HG03175 (cell line): ENCODE measurements around the gene EVX1.

Experiments
- ATAC-seq: cut with Tn5 transposase; IDR thresholded peaks from one replicate; pipeline ENCODE4 v1.9.1; 2021; ENCODE audit warnings: mild to moderate bottlenecking, moderate library complexity; ENCODE audit not compliant: unreplicated experiment

The EVX1 gene

DNA sequence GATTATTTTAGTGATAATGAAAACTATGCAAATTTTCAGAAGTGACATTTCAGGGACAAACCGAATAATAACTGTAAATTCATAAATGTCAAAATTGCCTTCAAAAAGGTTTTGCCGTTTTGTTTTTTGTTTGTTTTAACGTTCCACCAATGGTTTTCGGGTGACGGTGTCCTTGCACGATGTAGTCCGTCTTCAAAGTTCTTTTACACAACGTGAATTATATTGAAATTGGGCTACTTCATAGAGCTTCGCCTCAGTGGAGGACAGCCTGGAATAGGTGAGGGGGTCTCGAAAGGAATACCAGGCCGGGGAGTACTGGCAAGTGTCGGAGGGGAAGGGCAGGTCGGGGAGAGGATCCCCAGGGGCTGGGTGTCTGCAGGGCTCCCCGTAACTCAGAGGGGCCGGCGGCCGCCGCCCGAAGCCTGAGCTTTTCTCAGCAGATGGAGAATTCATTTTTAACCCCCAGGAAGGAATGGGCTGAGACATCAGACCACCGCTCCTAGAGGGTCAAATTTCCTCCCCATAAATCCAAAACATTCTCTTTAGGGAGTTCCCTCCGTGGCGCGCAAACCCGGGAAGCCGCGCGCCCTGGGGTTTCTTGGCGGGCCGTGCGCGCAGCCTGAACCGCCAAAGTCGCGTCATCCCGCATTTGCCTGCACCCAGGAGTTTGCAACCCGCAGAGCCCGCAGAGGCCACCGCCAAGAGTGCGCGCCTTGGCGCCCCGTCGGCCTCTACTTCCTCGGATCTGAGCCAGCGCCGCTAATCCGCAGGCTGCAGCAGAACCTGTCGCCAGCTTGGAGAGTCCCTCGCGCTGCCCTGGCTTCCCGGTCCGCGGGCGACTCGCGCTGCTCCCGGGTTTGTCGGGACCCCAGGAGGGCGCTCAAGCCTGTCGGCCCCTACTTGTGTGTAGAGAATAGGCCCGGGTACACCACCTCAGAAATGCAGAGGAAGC, 17.3 kb upstream of the EVX1 start:
- no peak for ATAC-seq

DNA sequence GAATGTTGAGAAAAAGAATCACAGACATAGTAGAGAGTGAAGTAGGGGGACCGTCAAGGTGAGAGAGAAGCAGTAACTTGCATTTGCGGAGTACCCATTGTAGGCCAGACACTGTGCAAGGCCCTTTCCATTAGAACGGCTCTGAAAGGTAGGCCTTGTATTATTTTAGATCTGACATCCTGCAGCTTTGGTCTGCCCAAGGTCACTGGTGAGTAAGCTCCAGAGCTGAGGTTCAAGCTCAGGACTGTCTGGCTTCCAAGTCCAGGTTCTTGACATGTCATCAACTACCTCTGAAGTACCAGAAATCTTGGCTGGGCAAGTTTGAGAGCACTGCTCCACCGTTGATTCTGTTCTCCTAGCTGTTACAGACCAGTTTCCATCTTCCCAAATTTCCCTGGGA, 13.2 kb upstream of the EVX1 start:
- no peak for ATAC-seq

DNA sequence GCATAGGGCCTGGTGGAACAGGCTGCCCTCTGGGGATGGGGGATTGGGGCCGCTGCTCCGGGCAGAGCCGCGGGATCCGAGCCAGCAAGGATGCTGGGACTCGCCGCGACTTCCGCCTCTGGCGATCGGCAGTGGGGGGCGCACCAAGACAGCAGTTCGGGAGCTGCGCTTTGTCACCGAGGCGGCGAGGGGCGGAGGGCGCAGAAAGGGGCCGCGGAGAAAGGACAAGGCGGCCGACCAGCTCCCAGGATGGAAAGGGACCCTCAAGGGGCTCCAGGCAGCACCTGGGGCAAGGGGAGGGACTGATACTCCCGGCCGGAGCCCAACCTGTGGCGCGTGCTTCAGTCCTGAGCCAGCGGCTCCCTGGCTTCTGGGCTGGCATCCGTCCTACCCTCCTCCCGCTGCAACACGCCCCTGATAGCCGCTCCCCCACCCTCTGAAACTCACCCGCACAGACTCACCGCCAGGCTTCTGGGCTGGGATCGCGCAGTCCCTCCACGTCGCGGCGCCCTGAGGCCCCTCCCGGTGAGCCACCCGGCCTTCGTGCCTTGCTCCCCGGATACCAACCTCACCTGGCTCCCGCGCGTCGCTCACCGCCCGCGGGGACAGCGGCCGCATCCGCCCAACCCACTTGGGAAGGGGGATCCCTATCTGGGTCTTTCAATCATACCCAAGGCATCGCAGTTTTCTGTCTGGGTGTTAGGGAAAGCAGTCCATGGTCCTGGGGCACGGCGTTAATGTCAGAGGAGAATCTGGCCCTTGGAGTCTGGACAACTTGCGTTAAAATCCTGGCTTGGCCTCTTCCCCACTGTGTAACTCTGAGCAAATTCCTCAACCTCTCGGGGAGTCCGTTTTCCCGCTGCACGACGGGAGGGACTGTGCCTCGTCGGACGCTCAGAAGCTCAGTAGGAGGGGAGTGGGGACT, 7.0 kb upstream of the EVX1 start:
- no peak for ATAC-seq

DNA sequence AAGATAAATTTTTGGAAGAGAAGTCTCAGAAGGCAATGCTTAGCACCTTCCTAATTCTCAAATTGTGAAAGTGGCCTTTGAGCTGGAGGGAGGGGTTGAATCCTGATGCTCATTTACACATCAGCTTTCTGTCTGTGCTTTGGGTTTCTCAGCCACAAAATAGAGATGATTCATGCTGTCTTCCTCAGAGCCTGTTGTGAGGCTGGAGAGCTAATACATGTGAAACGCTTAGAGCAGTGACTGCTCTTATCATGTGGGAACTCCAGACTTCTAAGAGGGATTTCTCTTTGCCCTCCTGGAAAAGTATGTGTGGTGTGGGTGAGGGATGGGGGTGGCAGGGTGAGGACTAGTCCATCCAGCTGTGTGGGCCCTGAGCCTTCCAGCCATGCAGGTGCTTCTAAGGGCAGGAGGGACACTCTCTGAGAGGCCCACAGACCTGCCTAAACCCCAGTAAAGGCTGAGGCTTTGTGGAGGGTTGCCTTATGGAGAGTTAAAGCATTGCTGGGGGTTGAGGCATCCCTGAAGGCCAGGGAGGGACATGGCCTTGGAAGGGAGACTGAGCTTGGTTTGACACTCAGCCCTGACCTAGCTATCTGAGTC, 4.8 kb upstream of the EVX1 start:
- no peak for ATAC-seq

DNA sequence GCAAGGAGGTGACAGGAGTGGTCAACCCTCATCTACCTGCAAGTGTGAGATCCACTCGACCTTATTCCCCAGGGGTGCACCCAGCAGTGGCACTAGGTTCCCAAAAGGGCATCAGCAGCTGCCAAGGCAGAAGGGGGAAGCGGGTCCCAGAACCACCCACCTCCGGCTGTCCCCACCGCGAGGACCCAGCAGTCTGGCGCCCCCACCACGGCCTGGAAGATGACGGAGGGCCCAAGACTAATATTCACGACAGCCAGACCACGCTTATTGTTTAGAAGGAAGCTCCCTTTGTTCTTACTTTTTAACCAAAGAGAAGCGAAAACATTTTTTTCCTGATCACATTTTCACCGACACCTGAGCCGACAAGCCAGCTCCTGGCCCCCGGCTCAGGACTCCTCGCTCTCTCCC, 3.6 kb upstream of the EVX1 start:
- ATAC-seq, result no peak

DNA sequence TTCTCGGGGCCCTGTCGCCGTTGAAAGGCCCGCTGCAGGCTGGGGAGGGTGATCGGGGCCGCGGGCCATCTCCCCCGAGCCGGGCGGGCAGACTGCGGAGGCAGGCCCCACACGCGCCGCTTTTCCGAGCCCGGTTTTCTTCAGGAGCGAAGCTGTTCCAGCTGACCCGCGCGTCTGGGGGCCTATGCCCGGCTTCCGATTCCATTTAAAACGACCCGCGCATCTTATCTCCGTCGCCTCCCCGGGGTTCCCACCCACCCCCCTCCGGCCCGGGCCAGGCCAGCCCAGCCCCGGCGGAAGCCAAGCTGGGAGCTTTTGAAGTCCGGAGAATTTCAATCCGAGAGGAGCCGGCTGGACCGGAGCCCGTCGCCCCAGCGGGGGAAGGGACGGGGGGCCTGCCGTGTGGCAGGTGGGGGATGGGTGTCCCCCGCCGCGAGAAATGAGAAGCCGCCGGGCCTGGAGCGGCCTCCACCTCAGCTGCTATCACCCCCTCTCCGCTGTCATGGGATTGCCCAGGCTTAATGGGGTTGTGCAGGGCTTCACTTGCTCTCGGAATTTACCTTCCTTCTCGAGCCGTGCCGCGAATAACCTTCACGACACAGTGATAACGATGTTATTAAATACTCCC, 3.1 kb upstream of the EVX1 start:
- ATAC-seq, result no peak

DNA sequence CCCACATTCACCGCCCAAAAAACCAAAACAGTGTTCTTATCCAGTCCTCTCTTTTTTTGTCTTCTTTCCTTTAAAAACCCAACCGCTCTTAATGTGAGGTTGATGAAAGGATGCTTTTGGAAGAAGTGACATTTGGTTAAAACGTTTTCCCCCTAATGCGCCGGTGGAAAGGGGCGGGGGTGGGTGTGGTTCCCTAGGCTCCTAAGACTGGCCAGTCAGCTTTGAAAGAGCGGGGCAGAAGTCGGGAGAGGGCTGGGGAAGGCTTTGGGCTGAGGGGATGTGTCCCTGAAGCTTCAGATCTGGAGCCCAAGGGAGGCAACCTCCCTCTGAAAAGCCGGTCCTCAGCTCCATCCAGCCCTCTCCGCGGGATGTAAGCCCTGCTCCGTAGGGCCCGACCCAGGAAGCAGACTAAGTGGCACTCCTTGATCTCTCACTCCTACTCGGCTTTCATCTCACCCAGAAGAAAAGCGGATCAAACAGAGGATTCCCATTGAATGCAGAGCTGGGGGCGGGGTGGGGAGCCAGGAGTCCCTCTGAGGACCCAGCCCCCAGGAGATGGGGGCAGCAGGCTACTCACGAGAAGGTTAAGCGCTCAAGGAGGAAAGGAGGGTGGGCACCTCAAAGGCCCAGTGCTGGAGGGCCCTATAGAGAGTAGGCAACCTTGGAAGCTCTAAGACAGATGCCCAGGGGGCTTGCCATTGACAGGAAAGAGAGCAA, 2.4 kb upstream of the EVX1 start:
- no peak for ATAC-seq

DNA sequence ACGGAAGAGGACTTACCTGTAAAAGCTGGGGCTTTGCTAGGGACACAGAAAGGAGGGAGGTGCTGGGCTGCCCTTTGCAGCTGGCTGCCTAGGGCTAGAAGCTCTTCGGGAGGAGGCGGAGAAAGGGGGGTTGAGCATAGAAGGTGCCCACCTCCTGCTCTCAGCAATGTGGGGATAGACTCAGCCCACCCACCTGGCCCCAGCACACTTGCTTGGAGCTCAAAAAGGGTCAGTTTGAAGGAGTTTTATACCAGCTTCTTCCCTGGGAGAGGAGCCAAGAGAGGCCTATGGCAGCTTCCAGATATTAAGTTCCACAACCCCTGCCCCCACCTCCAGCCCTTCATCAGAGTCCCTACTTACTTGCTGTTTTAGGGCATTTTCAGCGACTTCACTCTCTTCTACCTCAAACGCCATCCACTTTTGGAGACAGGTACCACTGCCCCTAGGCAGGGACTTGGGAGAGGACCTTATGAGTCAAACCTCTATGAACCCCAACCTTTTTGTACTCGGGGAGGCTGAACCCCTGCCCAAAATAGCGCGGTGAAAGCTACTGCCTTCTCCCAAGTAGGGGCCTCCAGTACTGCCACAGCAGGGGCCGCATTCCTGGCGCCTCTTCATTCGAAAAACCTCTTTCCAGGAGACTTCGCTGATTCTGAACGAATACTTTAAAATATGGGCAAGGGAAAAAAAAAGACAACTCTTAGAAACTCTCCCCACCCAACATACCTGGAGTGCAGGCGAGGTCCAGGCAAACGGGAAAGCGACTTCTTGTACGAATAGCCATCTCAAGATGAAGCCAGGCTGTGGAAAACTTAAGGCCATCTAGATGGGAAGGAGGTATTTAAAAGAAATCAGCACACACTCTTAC, 1.2 kb upstream of the EVX1 start:
- ATAC-seq, result no peak

DNA sequence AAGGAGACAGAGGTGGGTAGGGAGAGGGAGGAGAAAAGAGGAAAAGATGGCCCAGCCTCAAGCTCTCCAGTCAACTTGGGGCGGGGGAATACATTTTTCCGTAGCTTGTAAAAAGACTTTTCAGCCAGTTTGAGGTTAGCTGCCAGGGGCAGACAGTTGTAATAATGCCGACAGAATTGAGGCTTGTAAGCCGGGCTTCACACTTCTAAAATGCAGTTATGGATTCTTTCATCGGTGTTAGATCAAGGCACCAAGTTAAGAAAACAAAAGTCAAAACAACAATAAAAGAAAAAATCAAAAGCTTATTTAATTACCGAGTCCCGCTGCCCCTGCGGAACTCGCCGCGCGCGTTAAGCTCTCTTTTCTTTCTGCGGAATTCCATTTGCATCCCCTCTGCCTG, 448 bp upstream of the EVX1 start:
- ATAC-seq, result no peak

DNA sequence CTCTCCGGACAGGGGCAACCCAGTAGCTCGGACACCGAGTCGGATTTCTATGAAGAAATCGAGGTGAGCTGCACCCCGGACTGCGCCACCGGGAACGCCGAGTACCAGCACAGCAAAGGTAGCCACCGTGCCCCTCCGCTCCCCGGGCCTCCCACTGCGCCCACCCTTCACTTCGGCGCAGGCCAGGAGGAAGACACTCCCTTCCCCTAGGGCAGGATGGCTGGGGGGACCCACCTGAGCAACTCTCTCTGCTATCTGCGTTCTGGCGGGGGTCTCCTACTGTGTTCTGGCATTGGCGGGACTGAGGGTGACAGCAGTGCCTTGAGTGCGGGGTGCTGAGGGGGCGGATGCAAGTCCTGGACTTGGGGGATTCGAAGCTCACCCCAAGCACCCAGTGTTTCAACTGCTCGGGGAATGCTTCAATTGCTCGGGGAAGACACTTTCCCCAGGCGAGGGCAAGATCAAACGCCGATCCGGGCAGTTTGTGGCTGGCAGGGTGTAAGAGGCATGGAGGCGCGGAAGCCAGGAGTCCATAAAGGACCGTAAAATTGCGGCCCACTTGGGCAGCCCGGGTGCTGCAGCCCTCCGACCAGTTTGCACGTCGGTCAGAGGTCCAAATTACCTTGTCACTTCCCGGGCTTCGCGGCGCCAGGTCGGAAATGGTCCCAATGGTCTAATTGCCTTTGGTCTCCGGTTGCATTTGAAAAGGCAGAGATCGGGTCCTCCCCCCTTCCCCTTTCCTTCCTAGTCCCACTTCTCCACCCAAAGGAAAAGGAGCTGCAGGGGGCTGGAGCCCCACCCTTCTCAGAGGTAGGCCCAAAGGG, 950 bp downstream of the EVX1 start:
- ATAC-seq, result no peak

DNA sequence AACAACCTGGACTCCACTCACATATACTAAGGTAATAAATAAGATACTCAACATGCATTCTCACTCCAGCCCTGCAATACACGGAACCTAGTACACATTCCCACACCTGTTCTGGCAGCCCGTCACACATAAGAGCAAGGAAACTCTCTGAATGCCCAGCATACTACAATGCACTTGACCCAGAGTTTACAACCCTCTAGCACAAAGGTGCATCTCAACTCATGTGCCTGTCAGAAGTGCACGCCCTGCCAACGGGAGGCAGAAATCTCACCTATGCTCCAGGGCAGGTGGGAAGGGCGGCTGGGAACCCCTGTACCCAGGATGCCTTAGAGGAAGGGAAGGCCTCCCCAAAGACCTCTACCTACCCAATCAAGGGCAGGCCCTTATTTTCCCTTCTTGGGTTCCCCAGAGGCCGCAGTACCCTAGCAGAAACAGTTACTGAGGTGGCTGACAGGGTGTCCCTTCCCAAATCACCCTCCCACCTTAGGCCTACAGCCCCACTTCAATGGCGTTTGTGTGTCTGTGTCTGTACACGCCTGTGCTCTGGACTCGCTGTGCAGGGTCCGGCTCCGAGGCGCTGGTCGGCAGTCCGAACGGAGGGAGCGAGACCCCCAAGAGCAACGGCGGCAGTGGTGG, 2.0 kb downstream of the EVX1 start:
- ATAC-seq, result no peak

DNA sequence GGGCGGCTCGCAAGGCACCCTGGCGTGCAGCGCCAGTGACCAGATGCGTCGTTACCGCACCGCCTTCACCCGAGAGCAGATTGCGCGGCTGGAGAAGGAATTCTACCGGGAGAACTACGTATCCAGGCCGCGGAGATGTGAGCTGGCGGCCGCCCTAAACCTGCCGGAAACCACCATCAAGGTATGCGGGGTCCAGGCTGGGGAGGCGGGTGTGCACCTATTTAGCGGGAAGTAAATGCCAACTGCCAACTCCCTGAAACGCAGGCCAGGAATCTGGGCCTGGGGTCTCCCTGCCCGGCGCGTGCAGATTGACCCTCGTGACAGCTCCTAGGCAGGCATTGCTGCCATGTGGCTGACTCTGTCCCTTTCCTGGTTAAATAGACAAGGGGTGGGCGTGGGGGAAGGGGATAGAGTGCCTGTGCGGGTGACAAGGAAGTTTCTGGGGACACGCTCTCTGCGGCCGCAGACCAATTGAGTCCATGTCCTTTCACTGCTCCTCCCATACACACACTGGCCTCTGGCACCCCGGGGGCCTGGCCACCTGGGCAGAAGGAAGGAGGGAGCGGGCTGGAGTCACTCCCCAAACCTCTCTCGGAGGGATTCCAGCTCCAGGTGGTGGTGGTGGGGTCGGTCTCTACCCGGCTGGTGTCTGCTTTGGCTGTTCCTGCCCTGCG, 2.7 kb downstream of the EVX1 start:
- ATAC-seq, result no peak

DNA sequence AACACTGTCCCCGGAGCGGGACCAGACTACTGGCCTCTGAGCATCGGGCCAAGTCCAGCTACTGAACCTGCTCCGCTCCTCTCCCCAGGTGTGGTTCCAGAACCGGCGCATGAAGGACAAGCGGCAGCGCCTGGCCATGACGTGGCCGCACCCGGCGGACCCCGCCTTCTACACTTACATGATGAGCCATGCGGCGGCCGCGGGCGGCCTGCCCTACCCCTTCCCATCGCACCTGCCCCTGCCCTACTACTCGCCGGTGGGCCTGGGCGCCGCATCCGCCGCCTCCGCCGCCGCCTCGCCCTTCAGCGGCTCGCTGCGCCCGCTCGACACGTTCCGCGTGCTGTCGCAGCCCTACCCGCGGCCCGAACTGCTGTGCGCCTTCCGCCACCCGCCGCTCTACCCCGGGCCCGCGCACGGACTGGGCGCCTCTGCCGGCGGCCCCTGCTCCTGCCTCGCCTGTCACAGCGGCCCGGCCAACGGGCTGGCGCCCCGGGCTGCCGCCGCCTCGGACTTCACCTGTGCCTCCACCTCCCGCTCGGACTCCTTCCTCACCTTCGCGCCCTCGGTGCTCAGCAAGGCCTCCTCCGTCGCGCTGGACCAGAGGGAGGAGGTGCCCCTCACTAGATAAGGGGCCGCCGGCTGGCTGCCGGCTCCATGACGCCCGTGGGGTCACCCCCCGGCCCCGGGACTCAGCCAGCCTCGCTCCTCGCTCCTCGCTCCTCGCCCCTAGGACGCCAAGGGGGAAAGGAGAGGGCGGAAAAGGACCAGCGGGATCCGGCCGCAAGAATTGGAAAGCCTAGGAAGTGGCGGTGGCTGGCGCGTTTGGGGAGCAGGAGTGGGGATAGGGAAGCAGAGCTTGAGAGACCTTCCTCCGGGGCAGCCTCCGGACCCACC, 3.4 kb downstream of the EVX1 start:
- no peak for ATAC-seq

DNA sequence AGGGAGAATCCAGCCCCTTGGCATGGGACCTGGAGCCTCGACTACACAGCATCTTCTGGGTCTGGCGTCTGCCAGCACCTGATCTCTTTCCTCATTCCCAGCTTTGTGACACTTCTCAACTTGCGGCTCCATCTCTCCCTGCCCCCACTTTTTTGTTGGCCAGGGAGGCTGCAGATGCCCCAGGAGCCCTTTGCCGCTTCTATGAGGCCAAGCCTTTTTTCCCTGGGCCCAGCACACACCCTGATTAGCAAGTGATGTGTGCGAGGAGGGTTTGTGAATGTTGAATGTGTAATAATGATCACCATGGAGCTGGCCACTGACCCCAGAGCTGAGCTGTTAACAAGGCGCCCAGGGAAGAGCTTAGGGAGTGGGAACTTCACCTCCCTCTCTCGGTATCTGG, 4.4 kb downstream of the EVX1 start:
- ATAC-seq, result no peak

DNA sequence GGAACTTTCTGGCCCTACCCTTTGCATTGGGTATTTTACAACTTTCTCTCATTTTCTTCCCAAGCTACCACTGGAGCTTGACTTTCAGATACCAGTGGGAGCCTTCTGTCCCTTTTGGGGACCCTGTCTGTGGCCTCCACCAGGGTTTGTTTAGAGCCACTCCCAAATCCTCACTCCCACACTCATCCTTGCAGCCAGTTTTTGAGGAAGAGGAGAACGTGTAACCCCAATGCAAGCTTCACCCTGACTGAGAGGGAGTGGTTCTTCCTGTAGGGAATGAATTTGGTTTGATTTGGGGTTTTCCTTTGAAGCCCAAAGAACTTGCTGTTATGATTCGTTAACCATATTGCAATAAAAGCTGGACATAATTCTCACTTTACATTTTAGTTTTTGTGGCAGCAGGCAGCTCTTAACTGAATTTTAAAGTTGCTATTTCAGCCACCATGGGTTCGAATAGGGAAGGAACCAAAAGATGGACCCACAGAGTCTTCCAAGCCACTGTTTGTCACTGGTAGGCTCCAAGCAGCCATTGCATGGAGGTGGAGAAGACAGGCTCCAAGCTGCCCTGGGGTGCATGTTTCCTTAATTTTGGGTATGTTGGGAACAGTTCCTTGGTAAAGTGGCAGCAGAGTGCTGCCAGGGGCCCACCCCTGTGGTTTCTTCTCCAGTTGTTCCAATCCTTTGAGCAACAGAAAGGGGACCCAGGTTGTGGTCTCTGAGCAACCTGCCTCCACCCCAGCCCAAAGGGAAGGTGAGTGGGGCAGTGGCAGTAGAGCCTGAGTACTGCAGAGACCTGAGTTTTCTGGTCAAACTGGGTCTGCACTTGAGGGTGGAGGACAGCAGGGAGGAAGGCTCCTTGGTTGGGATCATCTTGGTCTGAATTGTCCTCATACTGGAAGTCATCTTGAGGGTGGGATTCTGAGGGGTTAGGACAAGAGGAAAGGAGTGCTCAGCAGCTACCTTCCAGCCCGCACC, 5.1 kb downstream of the EVX1 start:
- ATAC-seq, result no peak
